ENCODE results near the gene EIF4ENIF1. TPM values are rescaled to one million over a fixed set of nuclear protein-coding genes. Genes with fewer than 3 reads are reported as not detected.

Gene EIF4ENIF1
- total and polyA plus RNA-seq, 9 of the 15 experiments (the other 6 are each of a cell fraction or from before 2014, with no cell fraction given) = 2.5 to 24.9 (median 15.8) TPM

DNA sequence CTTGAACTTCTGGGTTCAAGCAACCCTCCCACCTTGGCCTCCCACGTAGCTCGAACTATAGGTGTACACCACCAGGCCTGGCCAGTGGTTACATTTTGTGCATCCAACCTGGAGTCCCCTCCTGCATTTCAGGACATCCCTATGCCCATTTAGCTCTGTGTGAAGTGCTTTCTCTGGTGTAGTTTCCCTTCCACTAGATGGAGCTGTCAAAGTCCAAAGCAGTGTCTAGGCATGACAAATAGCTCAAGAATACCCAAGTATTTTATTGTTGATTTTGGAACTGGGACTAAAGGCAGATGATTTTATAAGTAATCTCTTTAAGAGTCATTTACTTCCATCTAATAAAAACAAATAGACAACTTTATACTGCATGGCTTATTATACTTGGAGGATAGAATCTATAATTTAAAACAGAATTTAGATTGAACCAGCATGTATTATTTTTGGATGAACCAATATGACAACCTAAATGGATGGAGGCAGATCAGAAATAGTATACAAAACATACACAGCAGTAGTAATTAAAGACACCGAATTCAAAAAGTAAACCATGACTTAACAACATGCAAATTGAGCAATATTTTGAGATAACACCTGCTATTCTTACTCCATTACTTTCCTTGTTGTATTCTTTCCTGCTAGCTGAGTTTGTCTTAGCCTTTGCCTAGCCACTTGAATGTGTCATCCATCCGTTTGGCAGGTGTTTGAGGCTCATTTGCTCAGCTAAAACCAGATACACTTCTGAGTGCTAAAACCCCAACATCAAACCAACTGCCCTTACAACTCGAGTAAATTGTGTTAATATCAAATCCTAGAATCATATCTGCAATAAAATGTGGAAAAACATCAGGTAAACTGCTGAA, 37.7 kb downstream of the EIF4ENIF1 start (continued):
- TF ChIP-seq, protein P1, sequence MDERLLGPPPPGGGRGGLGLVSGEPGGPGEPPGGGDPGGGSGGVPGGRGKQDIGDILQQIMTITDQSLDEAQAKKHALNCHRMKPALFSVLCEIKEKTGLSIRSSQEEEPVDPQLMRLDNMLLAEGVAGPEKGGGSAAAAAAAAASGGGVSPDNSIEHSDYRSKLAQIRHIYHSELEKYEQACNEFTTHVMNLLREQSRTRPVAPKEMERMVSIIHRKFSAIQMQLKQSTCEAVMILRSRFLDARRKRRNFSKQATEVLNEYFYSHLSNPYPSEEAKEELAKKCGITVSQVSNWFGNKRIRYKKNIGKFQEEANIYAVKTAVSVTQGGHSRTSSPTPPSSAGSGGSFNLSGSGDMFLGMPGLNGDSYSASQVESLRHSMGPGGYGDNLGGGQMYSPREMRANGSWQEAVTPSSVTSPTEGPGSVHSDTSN (CRISPR knock-in tag; IDR thresholded peaks at IDR 0.05; ENCODE audit: low read depth) = no peak
- TF ChIP-seq, protein P1 (tag; conservative IDR thresholded peaks at IDR 0.05; ENCODE audit: low read depth) = 0 out of 2 replicates have a peak, but pooled peaks have one; percentile 28
- TF ChIP-seq ZBTB17 (CRISPR knock-in tag; IDR thresholded peaks at IDR 0.05) = no peak
- peak in 1 of 2 experiments; percentile 26; a peak in 1 of 4 replicates for TF ChIP-seq RAD21 (CRISPR knock-in tag; conservative IDR thresholded peaks at IDR 0.05 in 1 of 2, IDR thresholded peaks at IDR 0.05 in 1 of 2)
- no peak for TF ChIP-seq IRF2 (CRISPR knock-in tag; IDR thresholded peaks at IDR 0.05)
- TF ChIP-seq ESRRB (CRISPR knock-in tag; IDR thresholded peaks at IDR 0.05; ENCODE audit: borderline replicate concordance) = no peak
- no peak for TF ChIP-seq HDAC3 (IDR thresholded peaks at IDR 0.05; ENCODE audit: borderline replicate concordance, partially characterized antibody)
- TF ChIP-seq, protein P2, sequence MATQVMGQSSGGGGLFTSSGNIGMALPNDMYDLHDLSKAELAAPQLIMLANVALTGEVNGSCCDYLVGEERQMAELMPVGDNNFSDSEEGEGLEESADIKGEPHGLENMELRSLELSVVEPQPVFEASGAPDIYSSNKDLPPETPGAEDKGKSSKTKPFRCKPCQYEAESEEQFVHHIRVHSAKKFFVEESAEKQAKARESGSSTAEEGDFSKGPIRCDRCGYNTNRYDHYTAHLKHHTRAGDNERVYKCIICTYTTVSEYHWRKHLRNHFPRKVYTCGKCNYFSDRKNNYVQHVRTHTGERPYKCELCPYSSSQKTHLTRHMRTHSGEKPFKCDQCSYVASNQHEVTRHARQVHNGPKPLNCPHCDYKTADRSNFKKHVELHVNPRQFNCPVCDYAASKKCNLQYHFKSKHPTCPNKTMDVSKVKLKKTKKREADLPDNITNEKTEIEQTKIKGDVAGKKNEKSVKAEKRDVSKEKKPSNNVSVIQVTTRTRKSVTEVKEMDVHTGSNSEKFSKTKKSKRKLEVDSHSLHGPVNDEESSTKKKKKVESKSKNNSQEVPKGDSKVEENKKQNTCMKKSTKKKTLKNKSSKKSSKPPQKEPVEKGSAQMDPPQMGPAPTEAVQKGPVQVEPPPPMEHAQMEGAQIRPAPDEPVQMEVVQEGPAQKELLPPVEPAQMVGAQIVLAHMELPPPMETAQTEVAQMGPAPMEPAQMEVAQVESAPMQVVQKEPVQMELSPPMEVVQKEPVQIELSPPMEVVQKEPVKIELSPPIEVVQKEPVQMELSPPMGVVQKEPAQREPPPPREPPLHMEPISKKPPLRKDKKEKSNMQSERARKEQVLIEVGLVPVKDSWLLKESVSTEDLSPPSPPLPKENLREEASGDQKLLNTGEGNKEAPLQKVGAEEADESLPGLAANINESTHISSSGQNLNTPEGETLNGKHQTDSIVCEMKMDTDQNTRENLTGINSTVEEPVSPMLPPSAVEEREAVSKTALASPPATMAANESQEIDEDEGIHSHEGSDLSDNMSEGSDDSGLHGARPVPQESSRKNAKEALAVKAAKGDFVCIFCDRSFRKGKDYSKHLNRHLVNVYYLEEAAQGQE (IDR thresholded peaks at IDR 0.05; ENCODE audit: borderline replicate concordance) = peak; percentile 15; the same call in 1 of the 2 replicates
- TF ChIP-seq, protein P2 (CRISPR knock-in tag; IDR thresholded peaks at IDR 0.05; ENCODE audit: low read depth) = no peak
- TF ChIP-seq, protein P3, sequence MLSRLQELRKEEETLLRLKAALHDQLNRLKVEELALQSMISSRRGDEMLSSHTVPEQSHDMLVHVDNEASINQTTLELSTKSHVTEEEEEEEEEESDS (CRISPR knock-in tag; IDR thresholded peaks at IDR 0.05) = no peak
